Right lobe of liver (tissue), 6 donors: Measurements from ENCODE around the gene CLEC3B. TPM values are rescaled to one million over a fixed set of nuclear protein-coding genes. Genes with fewer than 3 reads are reported as not detected.

Source experiments
- ATAC-seq, 4 donors: fragments of 200-7000 bp; cut with Tn5 transposase; one replicate each; pipeline ENCODE4 v1.9.1; 2020; ENCODE audit warnings: mild to moderate bottlenecking in 4 of 4, moderate library complexity in 4 of 4
- DNase-seq, 3 donors: peaks; one replicate each; pipeline ENCODE4 v3.0.0-alpha.2; 2020
- H3K27ac ChIP-seq, 3 donors: fragments of 200-600 bp; one replicate each; pipeline ENCODE4 v1.8.0; 2022
- H3K27me3 ChIP-seq, 2 donors: fragments of 200-600 bp; one replicate each; pipeline ENCODE4 v1.8.0; 2022
- H3K36me3 ChIP-seq, 4 donors: fragments of 200-600 bp; sonication (generic) in 1 of 4; one replicate each; pipeline versions ENCODE4 v1.5.1 to v1.8.0; 2017 to 2022; ENCODE audit warnings: control low read depth in 1 of 4
- H3K4me1 ChIP-seq, 4 donors: fragments of 200-600 bp; sonication (generic) in 1 of 4; one replicate each; pipeline versions ENCODE4 v1.5.1 to v1.8.0; 2017 to 2022; ENCODE audit warnings: control low read depth in 1 of 4
- H3K4me3 ChIP-seq, 3 donors: fragments of 200-600 bp; one replicate each; pipeline ENCODE4 v1.8.0; 2022
- H3K9me3 ChIP-seq, 4 donors: fragments of 200-600 bp; sonication (generic) in 1 of 4; one replicate each; pipeline versions ENCODE4 v1.5.1 to v1.8.0; 2017 to 2022; ENCODE audit warnings: control low read depth in 1 of 4
- CTCF ChIP-seq, 4 donors: fragments of 200-600 bp in 3 of 4; fragments of 450-650 bp in 1 of 4; IDR thresholded peaks; one replicate each; pipeline versions ENCODE4 v1.5.1 to v1.8.0; 2016 to 2022; ENCODE audit warnings: antibody characterized with exemption in 4 of 4, mild to moderate bottlenecking in 2 of 4
- POLR2A ChIP-seq: fragments of 450-650 bp; IDR thresholded peaks from one replicate; pipeline ENCODE4 v1.6.1; 2017; ENCODE audit warnings: antibody characterized with exemption, mild to moderate bottlenecking
- WGBS: methylation state at CpG from one replicate; pipeline ENCODE4 v1.1.6; 2018; ENCODE audit warnings: low coverage, low lambda C conversion rate; ENCODE audit not compliant: insufficient coverage; ENCODE audit errors: missing lambda C conversion rate; 5-methylcytosine and 5-hydroxymethylcytosine counted together
- intact Hi-C, 2 donors: fragments of 100-400 bp; cut with DNase I; formaldehyde crosslinking; loops; one replicate each; pipeline versions ENCODE4 v1.11.2 to v1.14.1; 2022
- small RNA-seq, 2 experiments: library from RNA; depleted of rRNA; stranded (forward); fragments of <200 nt; gene quantifications; one replicate each; pipeline ENCODE3, GENCODE V24; 2016
- total RNA-seq, 6 experiments: library from RNA; depleted of rRNA in 2 of 6; stranded (reverse); fragments of >200 nt in 2 of 6; fragmentation: NEBNext Ultra II Directional in 3 of 6; extraction: Animal tissue kit (Norgen Biotek cat#: 25700) in 3 of 6; gene quantifications; one replicate each; pipeline versions ENCODE4 v1.1.0 to v1.2.4, GENCODE V29; 2016 to 2023
- donor health status: DM: no; HTN: yes; CAD: no.
- donor health status: DM: no; HTN: no; CAD: no.
- donor health status: DM: no; HTN: no; CAD: no.
- donor health status: DM: no; HTN: yes; CAD: no.
- donor health status: DM: no; HTN: yes; CAD: no.

CLEC3B gene
- total RNA-seq, 6 experiments from 2014 or later = 14.4 to 22.1 (median 19.6) TPM

GRCh38 chr3:45082142-45082538 lies 56.0 kb downstream of the CLEC3B start:
- ATAC-seq = no peak
- no peaks in the 10 kb centered on the region for H3K27me3 ChIP-seq
- no peak overlapping the region for H3K27ac ChIP-seq
- no peak overlapping the region for H3K4me3 ChIP-seq
- no peaks in the 10 kb centered on the region for H3K9me3 ChIP-seq
- 62% methylated on average over 4 of the region's 5 CpGs for WGBS
- H3K36me3 ChIP-seq = no peaks in the 10 kb centered on the region
- DNase-seq = no peak
- intact Hi-C loops = no loop called here
- H3K4me1 ChIP-seq = no peaks in the 10 kb centered on the region
- TF ChIP-seq POLR2A (no peak), CTCF (IDR thresholded peaks at IDR 0.05) (no peak)

- intact Hi-C loops = no loop called here
- Histone ChIP-seq H3K4me1 (no peaks in the 10 kb centered on the region), H3K27ac (no peak overlapping the region), H3K36me3 (no peaks in the 10 kb centered on the region), H3K4me3 (no peak overlapping the region), H3K27me3 (no peaks in the 10 kb centered on the region), H3K9me3 (no peaks in the 10 kb centered on the region)
- WGBS = 79% methylated on average over 6 of the region's 6 CpGs
- TF ChIP-seq POLR2A (no peak), CTCF (IDR thresholded peaks at IDR 0.05) (no peak)
- no peak for DNase-seq
- ATAC-seq = no peak
Measured at GRCh38 chr3:45083023-45083422, 56.9 kb downstream of the CLEC3B start.

DNA sequence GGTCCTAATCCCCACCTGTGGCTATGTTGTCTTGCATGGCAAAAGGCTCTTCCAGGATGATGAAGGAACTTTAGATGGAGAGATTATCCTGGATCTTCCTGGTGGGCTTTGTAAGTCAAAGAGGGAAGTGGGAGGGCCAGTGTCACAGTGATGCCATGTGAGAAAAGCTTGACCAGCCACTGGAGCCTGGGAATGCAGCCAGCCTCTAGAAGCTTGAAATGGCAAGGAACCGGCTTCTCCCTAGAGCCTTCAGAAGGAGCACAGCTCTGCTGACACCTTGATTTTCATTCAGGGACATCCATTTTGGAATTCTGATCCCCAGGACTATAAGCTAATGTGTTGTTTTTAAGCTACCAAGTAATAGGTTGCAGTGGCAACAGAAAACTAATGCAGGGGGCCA lies 58.3 kb downstream of the CLEC3B start:
- Histone ChIP-seq H3K27ac (no peak overlapping the region), H3K27me3 (no peaks in the 10 kb centered on the region), H3K9me3 (no peaks in the 10 kb centered on the region), H3K36me3 (no peaks in the 10 kb centered on the region), H3K4me1 (no peaks in the 10 kb centered on the region), H3K4me3 (no peak overlapping the region)
- DNase-seq (no peak), ATAC-seq (no peak)
- intact Hi-C loops = no loop called here
- no CpG with 5 or more reads among the region's 1 CpG for WGBS
- no peak for TF ChIP-seq POLR2A
- TF ChIP-seq CTCF (IDR thresholded peaks at IDR 0.05) = no peak

- Histone ChIP-seq H3K36me3 (no peaks in the 10 kb centered on the region), H3K27ac (no peak overlapping the region), H3K4me3 (no peak overlapping the region), H3K9me3 (no peaks in the 10 kb centered on the region), H3K27me3 (no peaks in the 10 kb centered on the region), H3K4me1 (no peaks in the 10 kb centered on the region)
- intact Hi-C loops = no loop called here
- ATAC-seq (no peak), DNase-seq (no peak)
- WGBS = 36% methylated on average over 8 of the region's 13 CpGs
- TF ChIP-seq CTCF (IDR thresholded peaks at IDR 0.05) (no peak), POLR2A (no peak)
Measured at GRCh38 chr3:45084820-45085816, 59.0 kb downstream of the CLEC3B start.

Small RNA genes lying within 50 kb of the gene (small RNA-seq; reads per million reads assigned to genes)
- gene RNU5B-3P = 0 reads per million in 2 experiments

Other genes starting within 250 kb of the CLEC3B start
- gene TMEM42, start 164.4 kb upstream of the CLEC3B start, total RNA-seq = 10 to 100 TPM in 2 of 6 experiments, 1 to 10 TPM in 4; 4.9 to 10.9 (median 8.4) TPM
- gene TGM4, start 151.7 kb upstream of the CLEC3B start, total RNA-seq = not detected
- 10 to 100 TPM; 27.5 to 36.7 (median 32.0) TPM for gene ZDHHC3, start 50.1 kb upstream of the CLEC3B start, total RNA-seq
- gene EXOSC7, start 50.1 kb upstream of the CLEC3B start, total RNA-seq = 10 to 100 TPM; 15.1 to 25.7 (median 15.9) TPM
- gene CDCP1, start 120.1 kb downstream of the CLEC3B start, total RNA-seq = 1 to 10 TPM in 1 of 6 experiments, under 1 TPM in 5; 0.31 to 2.7 (median 0.83) TPM
- 1 to 10 TPM in 1 of 6 experiments, under 1 TPM in 3, not detected in 2; 0.21 to 1.0 (median 0.57) TPM for gene TMEM158, start 200.0 kb downstream of the CLEC3B start, total RNA-seq